Parathyroid adenoma (tissue), 2 donors: Measurements from ENCODE around the gene APOC4.

Source experiments
- H2AFZ ChIP-seq: fragments of 300-600 bp; sonication (generic); one replicate; pipeline ENCODE4 v1.7.0; 2017; ENCODE audit warnings: antibody characterized with exemption, mild to moderate bottlenecking
- H3K27ac ChIP-seq: fragments of 300-600 bp; sonication (generic); one replicate; pipeline ENCODE4 v1.7.0; 2017
- H3K27me3 ChIP-seq: fragments of 300-600 bp; sonication (generic); one replicate; pipeline ENCODE4 v1.7.0; 2017; ENCODE audit warnings: low read length; ENCODE audit not compliant: control insufficient read depth, insufficient read depth
- H3K36me3 ChIP-seq: fragments of 300-600 bp; sonication (generic); one replicate; pipeline ENCODE4 v1.7.0; 2017; ENCODE audit warnings: low read length; ENCODE audit not compliant: control insufficient read depth, insufficient read depth
- H3K4me1 ChIP-seq: fragments of 300-600 bp; sonication (generic); one replicate; pipeline ENCODE4 v1.7.0; 2017; ENCODE audit warnings: control low read depth
- H3K4me2 ChIP-seq: fragments of 300-600 bp; sonication (generic); one replicate; pipeline ENCODE4 v1.7.0; 2017; ENCODE audit warnings: low read length
- H3K4me3 ChIP-seq: fragments of 300-600 bp; sonication (generic); one replicate; pipeline ENCODE4 v1.7.0; 2017; ENCODE audit warnings: low read depth, low read length
- H3K79me2 ChIP-seq: fragments of 300-600 bp; sonication (generic); one replicate; pipeline ENCODE4 v1.7.0; 2017; ENCODE audit warnings: control low read depth
- H3K9ac ChIP-seq: fragments of 300-600 bp; sonication (generic); one replicate; pipeline ENCODE4 v1.7.0; 2017; ENCODE audit warnings: mild to moderate bottlenecking
- H3K9me3 ChIP-seq: fragments of 300-600 bp; sonication (generic); one replicate; pipeline ENCODE4 v1.7.0; 2017; ENCODE audit warnings: low read length; ENCODE audit not compliant: control insufficient read depth
- CTCF ChIP-seq: fragments of 300-600 bp; sonication (generic); IDR thresholded peaks from one replicate; pipeline ENCODE4 v1.7.0; 2017; ENCODE audit warnings: antibody characterized with exemption, mild to moderate bottlenecking
- donor health status: primary hyperparathyroidism.

APOC4 gene

GRCh38 chr19:44942067-44942571 lies at the start of gene APOC4:
APOC4 (plus strand) TSS chr19:44942237; CDS start chr19:44942278, 41 bp downstream.
- Histone ChIP-seq H3K79me2 (no peaks in the 10 kb centered on the region), H3K4me2 (no peak within 1 kb of the TSS), H3K9me3 (no peaks in the 10 kb centered on the region), H3K9ac (no peak within 1 kb of the TSS), H3K36me3 (no peaks in the 10 kb centered on the region), H3K27ac (no peak within 1 kb of the TSS), H3K27me3 (no peaks in the 10 kb centered on the region), H2AFZ (no peak within 1 kb of the TSS), H3K4me1 (no peaks in the 10 kb centered on the region), H3K4me3 (no peak within 1 kb of the TSS)
- no peak for TF ChIP-seq CTCF

GRCh38 chr19:44892932-44893331 lies 49.1 kb upstream of the APOC4 start:
- no peak overlapping the region for H3K4me2 ChIP-seq
- TF ChIP-seq CTCF: no peak
- H3K27me3 ChIP-seq: no peaks in the 10 kb centered on the region
- no peaks in the 10 kb centered on the region for H3K36me3 ChIP-seq
- peaks cover 21% of the 10 kb centered on the region for H3K79me2 ChIP-seq
- H3K27ac ChIP-seq: no peak overlapping the region
- H2AFZ ChIP-seq: no peak overlapping the region
- H3K9me3 ChIP-seq: no peaks in the 10 kb centered on the region
- no peak overlapping the region for H3K4me3 ChIP-seq
- H3K4me1 ChIP-seq: peaks cover 15% of the 10 kb centered on the region
- no peak overlapping the region for H3K9ac ChIP-seq

GRCh38 chr19:44893332-44894051 lies 48.5 kb upstream of the APOC4 start:
- TF ChIP-seq CTCF: no peak
- Histone ChIP-seq H3K4me2 (no peak overlapping the region), H2AFZ (no peak overlapping the region), H3K4me3 (no peak overlapping the region), H3K79me2 (peaks cover 21% of the 10 kb centered on the region), H3K9ac (no peak overlapping the region), H3K27ac (no peak overlapping the region), H3K36me3 (no peaks in the 10 kb centered on the region), H3K27me3 (no peaks in the 10 kb centered on the region), H3K9me3 (no peaks in the 10 kb centered on the region), H3K4me1 (peaks cover 15% of the 10 kb centered on the region)

GRCh38 chr19:44894052-44894400 lies 48.0 kb upstream of the APOC4 start:
- Histone ChIP-seq H3K27ac (no peak overlapping the region), H3K9ac (no peak overlapping the region), H3K4me2 (no peak overlapping the region), H3K4me1 (peaks cover 15% of the 10 kb centered on the region), H3K9me3 (no peaks in the 10 kb centered on the region), H2AFZ (no peak overlapping the region), H3K4me3 (no peak overlapping the region), H3K79me2 (peaks cover 21% of the 10 kb centered on the region), H3K36me3 (no peaks in the 10 kb centered on the region), H3K27me3 (no peaks in the 10 kb centered on the region)
- no peak for TF ChIP-seq CTCF

- Histone ChIP-seq H3K4me3 (no peak overlapping the region), H3K9me3 (no peaks in the 10 kb centered on the region), H3K27me3 (no peaks in the 10 kb centered on the region), H3K9ac (no peak overlapping the region), H3K27ac (no peak overlapping the region), H3K36me3 (no peaks in the 10 kb centered on the region), H3K4me2 (no peak overlapping the region), H3K79me2 (peaks cover 21% of the 10 kb centered on the region), H2AFZ (no peak overlapping the region), H3K4me1 (peaks cover 13% of the 10 kb centered on the region)
- TF ChIP-seq CTCF: no peak
Observed at GRCh38 chr19:44894946-44895345, 47.1 kb upstream of the APOC4 start.
